PFSK-1 (cell line): ENCODE measurements around the gene MGAT3.

ENCODE experiments used
- FOXP2 ChIP-seq: optimal IDR thresholded peaks from 2 replicates; pipeline ENCODE3; 2011; ENCODE audit warnings: borderline replicate concordance, control low read depth, inconsistent platforms; ENCODE audit not compliant: insufficient read depth; ENCODE audit errors: extremely low read length, extremely low read depth
- POLR2AphosphoS5 ChIP-seq: IDR thresholded peaks from 2 replicates; pipeline ENCODE4 v1.6.1; 2012; ENCODE audit warnings: low read depth, mild to moderate bottlenecking, control low read depth, low read length, moderate library complexity
- REST ChIP-seq, 2 experiments: IDR thresholded peaks; 2 replicates each; pipeline versions ENCODE4 v1.6.1 to v1.8.0; 2011 to 2012; ENCODE audit warnings: low read depth in 2 of 2, low read length in 2 of 2, control low read depth in 1 of 2, inconsistent platforms in 1 of 2, mild to moderate bottlenecking in 1 of 2, moderate library complexity in 1 of 2; ENCODE audit not compliant: insufficient read depth in 1 of 2
- SIN3A ChIP-seq: IDR thresholded peaks from 2 replicates; pipeline ENCODE4 v1.6.1; 2012; ENCODE audit warnings: mild to moderate bottlenecking, low read length, moderate library complexity, borderline replicate concordance; ENCODE audit not compliant: insufficient read depth
- TAF1 ChIP-seq: IDR thresholded peaks from 2 replicates; pipeline ENCODE4 v1.6.1; 2012; ENCODE audit warnings: low read length, control low read depth, borderline replicate concordance; ENCODE audit not compliant: insufficient read depth

GRCh38 chr22:39489094-39490068 lies 32.6 kb downstream of the MGAT3 start:
- no peak for TF ChIP-seq REST (IDR thresholded peaks at IDR 0.05; ENCODE audit: insufficient read depth in 1 of 2, low read depth in 2 of 2, low read length in 2 of 2)
- TF ChIP-seq POLR2AphosphoS5 = no peak
- TF ChIP-seq TAF1 = no peak
- no peak for TF ChIP-seq SIN3A
- TF ChIP-seq FOXP2 = no peak
